D721Med (cell line): Measurements from ENCODE around the gene SPTBN1.
"Not testable (repeated sequence)": the region's sequence is repeated elsewhere in the genome, so short reads cannot be mapped to it uniquely, and the experiment has no call there.

Experiments
- DNase-seq: peaks from one replicate; pipeline ENCODE4 v3.0.0; 2011; ENCODE audit warnings: low spot score; ENCODE audit not compliant: insufficient read length
- FAIRE-seq: peaks from 2 replicates; lab custom pipeline; 2011; peaks lifted over from hg19 to GRCh38; lab: Jason Lieb, UNC
- CTCF ChIP-seq: IDR thresholded peaks from 2 replicates; pipeline ENCODE4 v1.5.1; 2012; ENCODE audit warnings: mild to moderate bottlenecking, control low read depth; ENCODE audit not compliant: insufficient read depth; ENCODE audit errors: missing control alignments

The SPTBN1 gene

GRCh38 chr2:54685263-54685775, 229.2 kb downstream of the SPTBN1 start:
- FAIRE-seq (no peak), DNase-seq (no peak)
- no peak for TF ChIP-seq CTCF

GRCh38 chr2:54687595-54688152, 231.5 kb downstream of the SPTBN1 start:
- TF ChIP-seq CTCF = no peak
- FAIRE-seq (no peak), DNase-seq (no peak)

- no peak for FAIRE-seq
- DNase-seq = no peak
- no peak for TF ChIP-seq CTCF
Observed at GRCh38 chr2:54691445-54692135, 235.5 kb downstream of the SPTBN1 start.

GRCh38 chr2:54692556-54692955, 236.4 kb downstream of the SPTBN1 start:
- DNase-seq (no peak), FAIRE-seq (no peak)
- no peak for TF ChIP-seq CTCF

- no peak for DNase-seq
- no peak for FAIRE-seq
- no peak for TF ChIP-seq CTCF
Observed at GRCh38 chr2:54695378-54695777, 239.3 kb downstream of the SPTBN1 start.

- no peak for TF ChIP-seq CTCF
- FAIRE-seq (no peak), DNase-seq (no peak)
Observed at GRCh38 chr2:54697934-54698333, 241.8 kb downstream of the SPTBN1 start.

GRCh38 chr2:54698926-54699325, 242.8 kb downstream of the SPTBN1 start:
- not testable (repeated sequence) for DNase-seq, FAIRE-seq
